HUES6 (cell line): Measurements from ENCODE around the gene AZU1.

Experiments used
- H3K27ac ChIP-seq: 2 replicates; pipeline ENCODE4 v1.7.0; 2013; ENCODE audit warnings: low read depth, mild to moderate bottlenecking, low read length, inconsistent platforms
- H3K27me3 ChIP-seq: 2 replicates; pipeline ENCODE4 v1.6.1; 2013; ENCODE audit warnings: low read length; ENCODE audit not compliant: control insufficient read depth, insufficient read depth
- H3K36me3 ChIP-seq: 2 replicates; pipeline ENCODE4 v1.6.1; 2013; ENCODE audit warnings: low read length; ENCODE audit not compliant: control insufficient read depth, insufficient read depth
- H3K4me1 ChIP-seq: 2 replicates; pipeline ENCODE4 v1.6.1; 2013; ENCODE audit warnings: low read length; ENCODE audit not compliant: control insufficient read depth, insufficient read depth
- H3K4me3 ChIP-seq: 2 replicates; pipeline ENCODE4 v1.5.1; 2013; ENCODE audit warnings: low read depth, low read length
- H3K9ac ChIP-seq: one replicate; pipeline ENCODE4 v1.6.1; 2013; ENCODE audit warnings: mild to moderate bottlenecking, low read length
- H3K9me3 ChIP-seq: 2 replicates; pipeline ENCODE4 v1.6.1; 2013; ENCODE audit warnings: low read depth, low read length; ENCODE audit not compliant: control insufficient read depth, insufficient read depth

Gene AZU1

GRCh38 chr19:798415-799075, 29.1 kb upstream of the AZU1 start:
- peak overlapping the region; percentile 92 for H3K4me3 ChIP-seq
- peaks cover 31% of the 10 kb centered on the region for H3K4me1 ChIP-seq
- no peaks in the 10 kb centered on the region for H3K27me3 ChIP-seq
- H3K9ac ChIP-seq, result peak overlapping the region; percentile 92
- H3K9me3 ChIP-seq, result no peaks in the 10 kb centered on the region
- peak overlapping the region; percentile 92 for H3K27ac ChIP-seq
- peaks cover 53% of the 10 kb centered on the region for H3K36me3 ChIP-seq

GRCh38 chr19:799076-799881, 28.4 kb upstream of the AZU1 start:
- H3K9me3 ChIP-seq, result no peaks in the 10 kb centered on the region
- H3K27me3 ChIP-seq, result no peaks in the 10 kb centered on the region
- peak overlapping the region; percentile 92 for H3K9ac ChIP-seq
- H3K36me3 ChIP-seq, result peaks cover 60% of the 10 kb centered on the region
- H3K4me3 ChIP-seq, result peak overlapping the region; percentile 92
- H3K4me1 ChIP-seq, result peaks cover 31% of the 10 kb centered on the region
- H3K27ac ChIP-seq, result peak overlapping the region; percentile 92

GRCh38 chr19:800360-801029, 27.1 kb upstream of the AZU1 start:
- Histone ChIP-seq H3K9ac (peak overlapping the region; percentile 47), H3K4me1 (peaks cover 31% of the 10 kb centered on the region), H3K27ac (no peak overlapping the region), H3K9me3 (no peaks in the 10 kb centered on the region), H3K27me3 (no peaks in the 10 kb centered on the region), H3K36me3 (peaks cover 72% of the 10 kb centered on the region), H3K4me3 (peak overlapping the region; percentile 48)

- H3K27me3 ChIP-seq, result no peaks in the 10 kb centered on the region
- H3K9ac ChIP-seq, result peak overlapping the region; percentile 19
- H3K9me3 ChIP-seq, result no peaks in the 10 kb centered on the region
- peaks cover 80% of the 10 kb centered on the region for H3K36me3 ChIP-seq
- H3K27ac ChIP-seq, result 0 out of 2 replicates have a peak overlapping the region, but pooled peaks have one; percentile 1
- H3K4me3 ChIP-seq, result peak overlapping the region; percentile 48
- peaks cover 31% of the 10 kb centered on the region for H3K4me1 ChIP-seq
Measured at GRCh38 chr19:801030-801860, 26.4 kb upstream of the AZU1 start.

GRCh38 chr19:801861-802497, 25.7 kb upstream of the AZU1 start:
- peaks cover 87% of the 10 kb centered on the region for H3K36me3 ChIP-seq
- peaks cover 31% of the 10 kb centered on the region for H3K4me1 ChIP-seq
- H3K9me3 ChIP-seq, result no peaks in the 10 kb centered on the region
- peak overlapping the region; percentile 40 for H3K9ac ChIP-seq
- no peaks in the 10 kb centered on the region for H3K27me3 ChIP-seq
- no peak overlapping the region for H3K4me3 ChIP-seq
- H3K27ac ChIP-seq, result no peak overlapping the region

GRCh38 chr19:802498-803098, 25.0 kb upstream of the AZU1 start:
- peaks cover 93% of the 10 kb centered on the region for H3K36me3 ChIP-seq
- no peak overlapping the region for H3K4me3 ChIP-seq
- no peak overlapping the region for H3K27ac ChIP-seq
- H3K27me3 ChIP-seq, result no peaks in the 10 kb centered on the region
- H3K9me3 ChIP-seq, result no peaks in the 10 kb centered on the region
- H3K9ac ChIP-seq, result no peak overlapping the region
- H3K4me1 ChIP-seq, result peaks cover 31% of the 10 kb centered on the region

GRCh38 chr19:803099-803561, 24.5 kb upstream of the AZU1 start:
- H3K9me3 ChIP-seq, result no peaks in the 10 kb centered on the region
- H3K4me3 ChIP-seq, result no peak overlapping the region
- peaks cover 98% of the 10 kb centered on the region for H3K36me3 ChIP-seq
- no peaks in the 10 kb centered on the region for H3K27me3 ChIP-seq
- no peak overlapping the region for H3K27ac ChIP-seq
- H3K9ac ChIP-seq, result no peak overlapping the region
- H3K4me1 ChIP-seq, result peaks cover 31% of the 10 kb centered on the region

GRCh38 chr19:803686-804418, 23.8 kb upstream of the AZU1 start:
- no peaks in the 10 kb centered on the region for H3K27me3 ChIP-seq
- H3K9me3 ChIP-seq, result no peaks in the 10 kb centered on the region
- no peak overlapping the region for H3K4me3 ChIP-seq
- H3K9ac ChIP-seq, result no peak overlapping the region
- no peak overlapping the region for H3K27ac ChIP-seq
- peaks cover 98% of the 10 kb centered on the region for H3K36me3 ChIP-seq
- H3K4me1 ChIP-seq, result peaks cover 31% of the 10 kb centered on the region

- Histone ChIP-seq H3K9me3 (no peaks in the 10 kb centered on the region), H3K27ac (no peak overlapping the region), H3K27me3 (no peaks in the 10 kb centered on the region), H3K4me3 (no peak overlapping the region), H3K36me3 (peaks cover 99% of the 10 kb centered on the region), H3K9ac (no peak overlapping the region), H3K4me1 (peaks cover 25% of the 10 kb centered on the region)
Measured at GRCh38 chr19:804419-805165, 23.0 kb upstream of the AZU1 start.
